HFF-Myc (cell line): ENCODE data around the gene UBAP1.
"Not testable (repeated sequence)": the region's sequence is repeated elsewhere in the genome, so short reads cannot be mapped to it uniquely, and the experiment has no call there.

Experiments used
- DNase-seq: peaks from one replicate; pipeline ENCODE4 v3.0.0-alpha.2; 2011; ENCODE audit warnings: low read depth; ENCODE audit errors: extremely low read depth
- H3K4me3 ChIP-seq: replicated peaks from 2 replicates; pipeline ENCODE4 v1.5.1; 2011; ENCODE audit warnings: low read depth, mild to moderate bottlenecking, control low read depth, low read length
- TF ChIP-seq, protein P1 (sequence below): IDR thresholded peaks from 2 replicates; pipeline ENCODE4 v1.5.1; 2012; ENCODE audit warnings: mild to moderate bottlenecking, low read depth, low read length, control low read depth; ENCODE audit errors: missing control alignments

The UBAP1 gene

DNA sequence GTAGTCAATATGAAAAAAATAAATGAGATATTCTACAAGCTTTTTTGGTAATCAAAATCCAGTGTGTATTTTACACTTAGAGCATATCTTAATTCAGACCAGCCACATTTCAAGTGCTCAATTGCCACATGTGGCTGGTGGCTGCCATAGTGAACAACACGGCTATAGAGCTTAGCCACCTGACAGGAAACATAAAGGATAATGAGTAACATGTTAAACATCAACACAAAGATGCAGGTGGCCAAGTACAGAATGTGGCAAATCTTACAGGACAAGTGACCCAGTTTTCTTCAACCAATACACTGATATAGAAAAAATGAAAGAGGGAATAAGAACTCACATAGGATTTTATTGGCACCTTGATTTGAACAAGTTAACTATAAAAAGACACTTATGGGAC lies 88.8 kb downstream of the UBAP1 start:
- DNase-seq = no peak
- H3K4me3 ChIP-seq = no peak overlapping the region
- TF ChIP-seq, protein P1, sequence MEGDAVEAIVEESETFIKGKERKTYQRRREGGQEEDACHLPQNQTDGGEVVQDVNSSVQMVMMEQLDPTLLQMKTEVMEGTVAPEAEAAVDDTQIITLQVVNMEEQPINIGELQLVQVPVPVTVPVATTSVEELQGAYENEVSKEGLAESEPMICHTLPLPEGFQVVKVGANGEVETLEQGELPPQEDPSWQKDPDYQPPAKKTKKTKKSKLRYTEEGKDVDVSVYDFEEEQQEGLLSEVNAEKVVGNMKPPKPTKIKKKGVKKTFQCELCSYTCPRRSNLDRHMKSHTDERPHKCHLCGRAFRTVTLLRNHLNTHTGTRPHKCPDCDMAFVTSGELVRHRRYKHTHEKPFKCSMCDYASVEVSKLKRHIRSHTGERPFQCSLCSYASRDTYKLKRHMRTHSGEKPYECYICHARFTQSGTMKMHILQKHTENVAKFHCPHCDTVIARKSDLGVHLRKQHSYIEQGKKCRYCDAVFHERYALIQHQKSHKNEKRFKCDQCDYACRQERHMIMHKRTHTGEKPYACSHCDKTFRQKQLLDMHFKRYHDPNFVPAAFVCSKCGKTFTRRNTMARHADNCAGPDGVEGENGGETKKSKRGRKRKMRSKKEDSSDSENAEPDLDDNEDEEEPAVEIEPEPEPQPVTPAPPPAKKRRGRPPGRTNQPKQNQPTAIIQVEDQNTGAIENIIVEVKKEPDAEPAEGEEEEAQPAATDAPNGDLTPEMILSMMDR = no peak

DNA sequence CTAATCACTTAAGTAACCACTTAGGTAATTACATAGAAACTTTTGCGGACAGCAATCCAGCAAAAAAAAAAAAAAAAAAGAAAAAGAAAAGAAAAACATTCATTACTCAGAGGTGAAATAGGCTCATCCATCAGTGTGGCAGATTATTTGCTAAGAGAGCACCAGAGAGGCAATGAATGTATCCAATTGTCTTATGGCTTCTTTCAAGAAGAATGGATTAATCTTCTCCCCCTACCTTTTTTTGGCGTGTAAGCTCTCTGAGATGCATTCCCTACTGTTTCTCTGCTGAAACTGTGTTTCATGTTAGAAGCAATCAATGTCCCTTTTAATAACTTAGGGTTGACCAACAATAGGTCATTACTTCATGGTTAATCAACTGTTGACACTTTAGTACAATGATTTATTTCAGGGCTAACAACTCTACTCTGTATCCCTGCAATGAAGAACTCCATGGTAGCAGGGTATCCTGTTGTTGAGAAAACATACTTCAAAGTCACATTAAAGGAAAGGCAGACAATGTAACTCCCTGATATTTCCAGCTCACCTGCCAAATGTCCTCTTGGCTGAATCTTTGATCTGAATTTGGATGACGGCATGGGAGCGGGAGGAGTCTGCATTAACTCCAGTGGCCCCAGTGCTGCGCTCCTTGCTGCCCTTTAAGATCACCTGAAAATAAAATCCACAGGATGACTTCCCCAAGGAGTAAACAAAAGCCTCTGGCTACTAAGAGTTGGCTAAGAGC lies 92.6 kb downstream of the UBAP1 start:
- DNase-seq = no peak
- H3K4me3 ChIP-seq = no peak overlapping the region
- TF ChIP-seq, protein P1 = no peak

DNA sequence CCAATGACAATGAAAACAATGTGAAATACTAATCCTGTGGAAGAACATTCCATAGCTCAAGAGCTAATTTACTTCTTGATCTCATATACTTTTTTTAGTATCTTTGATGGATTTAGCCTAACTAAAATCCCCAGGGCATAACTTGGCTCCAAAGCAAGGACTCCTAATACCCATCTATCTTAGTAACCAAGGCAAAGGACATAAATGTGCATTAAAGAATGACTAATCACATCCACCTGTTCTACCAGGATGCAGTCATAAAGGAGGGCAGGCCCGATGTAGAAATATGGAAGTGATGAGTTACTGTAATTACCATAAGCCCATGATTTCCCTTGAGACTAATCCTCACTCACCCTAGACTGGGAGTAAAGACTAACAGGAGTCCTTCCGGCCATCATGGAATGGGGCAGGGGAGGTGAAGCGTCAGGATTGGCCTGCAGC lies 93.3 kb downstream of the UBAP1 start:
- TF ChIP-seq, protein P1 = no peak
- H3K4me3 ChIP-seq = no peak overlapping the region
- no peak for DNase-seq

DNA sequence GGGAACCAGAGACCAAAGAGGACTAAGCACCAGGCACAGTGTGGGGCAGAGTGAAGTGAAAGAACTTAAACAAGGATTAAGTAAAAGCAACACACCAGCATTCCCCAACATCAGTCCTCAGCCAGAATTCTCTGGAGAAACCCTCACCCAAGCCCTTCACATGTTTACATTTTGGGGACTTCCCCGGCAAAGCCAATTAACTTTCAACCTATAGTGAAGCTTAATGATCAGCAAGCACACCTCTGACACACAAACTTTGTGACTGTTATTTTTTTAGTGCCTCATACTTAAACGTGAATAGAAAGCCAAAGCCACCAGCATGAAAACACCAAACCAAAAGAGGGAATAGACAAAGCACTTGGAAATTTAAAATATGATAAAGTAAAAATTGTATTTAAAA lies 94.7 kb downstream of the UBAP1 start:
- H3K4me3 ChIP-seq = not testable (repeated sequence)

DNA sequence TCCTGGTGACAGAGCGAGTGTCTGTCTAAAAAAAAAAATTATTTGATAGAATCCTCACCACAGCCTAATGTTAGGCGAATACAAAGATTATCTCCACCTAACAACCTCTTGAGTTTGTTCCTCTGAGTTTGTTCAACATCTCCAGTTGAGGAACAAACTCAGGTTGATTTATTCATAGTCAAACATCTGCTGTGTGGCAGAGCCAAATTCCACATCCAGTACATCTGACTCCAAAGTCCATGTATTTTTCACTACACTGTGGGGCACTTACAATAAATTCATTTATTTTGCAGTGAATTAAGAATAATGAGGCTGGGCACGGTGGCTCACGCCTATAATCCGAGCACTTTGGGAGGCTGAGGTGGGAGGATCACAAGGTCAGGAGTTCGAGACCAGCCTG lies 97.0 kb downstream of the UBAP1 start:
- TF ChIP-seq, protein P1 = no peak
- DNase-seq = no peak
- no peak overlapping the region for H3K4me3 ChIP-seq

More for the DNA sequence above, 94.7 kb downstream of the UBAP1 start:
- DNase-seq = not testable (repeated sequence)

DNA sequence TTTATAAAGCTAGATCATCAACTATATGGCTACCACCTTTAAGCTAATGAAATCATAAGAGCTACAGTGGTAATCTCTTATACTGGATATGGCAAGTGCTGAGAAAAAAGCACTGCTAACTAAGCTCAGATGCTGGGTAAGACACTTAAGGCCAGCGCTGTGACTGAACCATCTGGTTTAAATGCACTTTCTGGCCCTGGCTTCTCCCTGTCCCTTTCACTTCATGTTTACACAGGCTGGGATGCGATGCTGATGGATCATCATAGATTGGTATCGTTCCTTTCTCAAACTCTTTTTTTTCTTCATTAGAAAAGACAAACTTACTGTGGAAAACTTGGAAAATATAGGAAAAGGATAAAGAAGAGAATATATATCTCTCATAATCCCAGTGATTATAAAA lies 97.9 kb downstream of the UBAP1 start:
- H3K4me3 ChIP-seq = no peak overlapping the region
- no peak for DNase-seq
- TF ChIP-seq, protein P1 = no peak

DNA sequence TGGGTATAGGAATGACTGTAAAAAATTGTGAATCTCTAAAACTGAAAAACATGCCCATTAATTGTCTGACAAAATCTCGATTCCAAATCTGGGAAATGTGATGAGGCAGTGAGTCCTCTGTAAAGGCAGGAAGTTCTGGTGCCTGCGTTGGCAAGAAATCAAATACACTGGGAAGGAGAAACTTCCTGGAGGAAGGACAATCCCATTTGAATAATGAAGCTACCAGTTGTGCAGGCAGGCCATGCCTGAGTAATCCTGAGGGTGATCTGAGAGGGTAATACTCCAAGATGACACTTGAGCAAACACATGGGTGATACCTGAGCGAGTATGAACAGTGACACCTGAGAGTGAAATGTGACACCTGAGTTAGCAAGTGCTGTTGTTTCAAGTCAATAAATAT lies 100.6 kb downstream of the UBAP1 start:
- no peak for DNase-seq
- TF ChIP-seq, protein P1 = no peak
- H3K4me3 ChIP-seq = no peak overlapping the region
